GM19463 (cell line): Measurements from ENCODE around the gene UBTF.

Source experiments
- ATAC-seq: cut with Tn5 transposase; IDR thresholded peaks from one replicate; pipeline ENCODE4 v1.9.1; 2021; ENCODE audit warnings: mild to moderate bottlenecking, moderate library complexity; ENCODE audit not compliant: unreplicated experiment

The UBTF gene

DNA sequence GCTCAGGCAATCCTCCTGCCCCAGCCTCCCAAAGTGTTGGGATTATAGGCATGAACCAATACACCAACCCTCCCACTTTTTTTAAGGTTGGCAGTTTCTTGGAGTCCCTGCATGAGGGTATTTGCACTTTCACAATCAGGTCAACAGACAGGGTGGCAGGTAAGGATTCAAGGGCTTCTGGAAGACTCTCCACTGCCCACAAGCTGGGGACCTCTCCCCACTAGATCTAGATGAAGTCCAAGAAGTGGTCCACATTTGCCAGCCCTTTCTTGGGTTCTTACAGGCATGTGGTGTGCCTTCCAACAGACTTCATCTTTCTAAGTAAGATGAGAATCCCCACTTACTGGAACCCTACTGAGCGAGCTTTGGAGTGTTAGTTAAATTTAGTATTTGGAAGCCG, 45.0 kb downstream of the UBTF start:
- ATAC-seq, result no peak

DNA sequence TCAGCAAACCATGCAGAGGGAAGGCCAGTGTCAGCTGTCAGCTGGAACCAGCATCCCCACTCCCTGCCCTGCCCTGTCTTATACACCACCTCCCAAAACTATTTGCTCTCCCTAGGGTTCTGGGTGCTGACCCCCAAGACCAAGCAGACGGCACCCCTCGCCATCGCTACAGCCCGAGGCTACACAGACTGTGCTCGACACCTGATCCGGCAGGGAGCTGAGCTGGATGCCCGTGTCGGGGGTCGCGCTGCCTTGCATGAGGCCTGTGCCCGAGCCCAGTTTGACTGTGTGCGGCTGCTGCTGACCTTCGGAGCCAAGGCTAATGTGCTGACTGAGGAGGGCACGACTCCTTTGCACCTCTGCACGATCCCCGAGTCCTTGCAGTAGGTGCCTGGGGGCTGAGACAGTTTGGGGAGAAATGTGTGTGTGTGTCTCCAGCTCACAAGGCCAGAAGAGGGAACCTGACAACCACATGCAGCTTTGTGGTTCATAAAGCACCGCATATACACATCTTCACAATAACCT, 47.5 kb downstream of the UBTF start:
- ATAC-seq, result no peak

DNA sequence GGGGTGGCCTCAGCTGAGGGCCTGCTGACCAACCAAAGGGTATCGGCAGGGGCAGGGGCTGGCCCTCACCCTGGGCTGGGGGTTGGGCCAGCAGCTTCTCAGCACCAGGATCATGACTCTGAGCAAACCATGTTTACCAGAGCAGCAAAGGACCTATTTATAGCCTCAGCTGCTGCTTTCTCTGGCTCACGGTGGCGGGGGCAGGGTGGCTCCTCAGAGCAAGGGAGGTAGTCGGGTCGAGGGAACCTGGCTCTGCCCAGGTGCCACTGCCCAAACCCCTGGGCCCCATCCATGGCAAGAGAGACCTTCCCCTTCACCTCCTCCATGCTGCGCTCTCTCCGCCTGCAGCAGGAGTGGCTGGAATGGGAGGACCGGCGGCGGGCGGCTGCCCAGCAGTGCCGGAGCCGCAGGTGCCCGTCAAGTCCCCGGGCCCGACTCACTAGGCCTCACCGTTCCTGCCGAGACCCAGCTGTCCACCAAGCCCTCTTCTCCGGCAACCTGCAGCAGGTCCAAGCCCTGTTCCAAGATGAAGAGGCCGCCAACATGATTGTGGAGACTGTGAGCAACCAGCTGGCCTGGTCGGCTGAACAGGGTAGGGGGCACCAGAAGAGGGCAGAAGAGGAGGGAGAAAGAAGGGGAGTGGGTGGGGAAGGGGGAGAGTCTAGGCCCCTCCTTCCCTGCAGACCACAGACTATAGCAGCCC, 48.8 kb downstream of the UBTF start, which contains the start of gene ASB16:
Gene ASB16, plus strand, starts transcription at position 206 of the 703 bp plus-strand sequence. Its CDS starts 86 bp downstream, at position 292.
- ATAC-seq, result no peak

GRCh38 chr17:44170135-44170498, 49.4 kb downstream of the UBTF start:
- ATAC-seq, result no peak

GRCh38 chr17:44167181-44167861, 52.2 kb downstream of the UBTF start:
- ATAC-seq, result no peak

- no peak for ATAC-seq
Observed at GRCh38 chr17:44164476-44164875, 55.0 kb downstream of the UBTF start.

- no peak for ATAC-seq
Observed at GRCh38 chr17:44159519-44160210, 59.8 kb downstream of the UBTF start.

GRCh38 chr17:44155488-44155887, 64.0 kb downstream of the UBTF start:
- ATAC-seq, result no peak
